RWPE1 (cell line): ENCODE results near the gene SRXN1.

Experiments used
- CTCF ChIA-PET: fragments of 350-600 bp; sonication (Branson Sonifier 250); formaldehyde crosslinking; extraction: SDS; loops from one replicate; lab custom pipeline; 2021; lab: Yijun Ruan, JAX
- POLR2A ChIA-PET: fragments of 400-600 bp; formaldehyde crosslinking; extraction: SDS; loops from one replicate; lab custom pipeline; 2020; ENCODE audit warnings: antibody characterized with exemption; ENCODE audit not compliant: low non-redundant PET; lab: Yijun Ruan, JAX
- DNase-seq: peaks from one replicate; pipeline ENCODE4 v3.0.0; 2012; ENCODE audit warnings: low spot score
- H3K27ac ChIP-seq: fragments of 450-650 bp; 2 replicates; pipeline ENCODE4 v1.5.1; 2017
- CTCF ChIP-seq: fragments of 450-650 bp; conservative IDR thresholded peaks from 2 replicates; pipeline ENCODE4 v1.5.1; 2017; ENCODE audit warnings: low read depth, mild to moderate bottlenecking

Gene SRXN1

GRCh38 chr20:687468-688203 is 34.6 kb upstream of the SRXN1 start:
- CTCF ChIA-PET: no interaction called here
- POLR2A ChIA-PET: no interaction called here
- TF ChIP-seq CTCF: no peak
- no peak overlapping the region for H3K27ac ChIP-seq
- DNase-seq: no peak

GRCh38 chr20:684676-685319 is 31.8 kb upstream of the SRXN1 start:
- CTCF ChIA-PET: interaction anchor here (0.6 kb wide), 1 partner anchor 123 kb away, joined by 3 read pairs; no protein-coding TSS in a partner anchor
- no peak for TF ChIP-seq CTCF
- no peak for DNase-seq
- no peak overlapping the region for H3K27ac ChIP-seq
- POLR2A ChIA-PET: no interaction called here

- ChIA-PET CTCF (interaction anchor here (1.3 kb wide), 1 partner anchor 79 kb away, joined by 3 read pairs; no protein-coding TSS in a partner anchor), POLR2A (no interaction called here)
- H3K27ac ChIP-seq: no peak overlapping the region
- DNase-seq: no peak
- TF ChIP-seq CTCF: no peak
Observed at GRCh38 chr20:682123-682522, 29.1 kb upstream of the SRXN1 start.

GRCh38 chr20:680638-681187 is 27.7 kb upstream of the SRXN1 start:
- CTCF ChIA-PET: interaction anchor here (0.6 kb wide), 1 partner anchor 1565 kb away, joined by 3 read pairs; no protein-coding TSS in a partner anchor
- POLR2A ChIA-PET: no interaction called here
- DNase-seq: no peak

DNA sequence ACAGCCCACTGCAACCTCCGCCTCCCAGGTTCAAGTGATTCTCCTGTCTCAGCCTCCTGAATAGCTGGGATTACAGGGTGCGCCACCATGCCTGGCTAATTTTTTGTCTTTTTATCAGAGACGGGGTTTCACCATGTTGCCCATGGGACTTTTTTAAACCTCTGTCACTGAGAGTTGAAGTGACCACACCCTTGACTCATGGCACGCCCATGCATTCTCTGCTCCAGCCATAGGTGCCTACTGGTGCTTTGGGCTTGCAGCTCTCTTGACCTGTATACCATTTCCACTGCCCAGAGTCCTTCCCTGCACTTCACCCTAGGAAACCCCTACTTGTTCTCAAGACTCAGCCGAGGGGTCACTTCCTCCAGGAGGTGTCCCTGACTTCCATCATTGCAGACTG is 25.0 kb upstream of the SRXN1 start:
- no peak for TF ChIP-seq CTCF
- DNase-seq: no peak
- CTCF ChIA-PET: no interaction called here
- POLR2A ChIA-PET: no interaction called here
- no peak overlapping the region for H3K27ac ChIP-seq

More at GRCh38 chr20:680638-681187, 27.7 kb upstream of the SRXN1 start:
- no peak for TF ChIP-seq CTCF
- H3K27ac ChIP-seq: no peak overlapping the region

GRCh38 chr20:676967-677366 is 24.0 kb upstream of the SRXN1 start:
- POLR2A ChIA-PET: no interaction called here

More at GRCh38 chr20:676967-677366, 24.0 kb upstream of the SRXN1 start:
- TF ChIP-seq CTCF: no peak
- H3K27ac ChIP-seq: no peak overlapping the region
- CTCF ChIA-PET: no interaction called here
- DNase-seq: no peak
